BJ (cell line): ENCODE results near the gene COL4A3. TPM values are rescaled to one million over a fixed set of nuclear protein-coding genes. Genes with fewer than 3 reads are reported as not detected.

Source experiments
- CTCF ChIA-PET: fragments of 350-600 bp; formaldehyde crosslinking; extraction: SDS; loops from one replicate; lab custom pipeline; 2021; ENCODE audit warnings: antibody characterized with exemption, inconsistent platforms; lab: Yijun Ruan, JAX
- POLR2A ChIA-PET: fragments of 300-600 bp; sonication (Branson Sonifier 250); formaldehyde crosslinking; extraction: SDS; loops from one replicate; lab custom pipeline; 2021; ENCODE audit warnings: antibody characterized with exemption; lab: Charles Lee
- DNase-seq: peaks from one replicate; pipeline ENCODE4 v3.0.0-alpha.2; 2011; ENCODE audit warnings: low read depth
- H3K27me3 ChIP-seq: 2 replicates; pipeline ENCODE4 v1.6.0; 2011; ENCODE audit warnings: low read length; ENCODE audit not compliant: control insufficient read depth, insufficient read depth
- H3K36me3 ChIP-seq: 2 replicates; pipeline ENCODE4 v1.5.1; 2011; ENCODE audit warnings: low read length; ENCODE audit not compliant: control insufficient read depth, insufficient read depth
- H3K4me3 ChIP-seq: 2 replicates; pipeline ENCODE4 v1.5.1; 2011; ENCODE audit warnings: low read depth, mild to moderate bottlenecking, control low read depth, low read length
- CTCF ChIP-seq: IDR thresholded peaks from 2 replicates; pipeline ENCODE4 v1.5.1; 2011; ENCODE audit warnings: low read depth, mild to moderate bottlenecking, control low read depth, inconsistent platforms, low read length, moderate library complexity; ENCODE audit not compliant: insufficient read depth
- polyA plus RNA-seq: library from polyadenylated mRNA; depleted of rRNA; stranded (reverse); fragments of >200 nt; gene quantifications from 2 replicates; pipeline ENCODE4 v1.2.3, GENCODE V29; 2011

Gene COL4A3
- polyA plus RNA-seq, 1 experiment = 0.29 TPM

DNA sequence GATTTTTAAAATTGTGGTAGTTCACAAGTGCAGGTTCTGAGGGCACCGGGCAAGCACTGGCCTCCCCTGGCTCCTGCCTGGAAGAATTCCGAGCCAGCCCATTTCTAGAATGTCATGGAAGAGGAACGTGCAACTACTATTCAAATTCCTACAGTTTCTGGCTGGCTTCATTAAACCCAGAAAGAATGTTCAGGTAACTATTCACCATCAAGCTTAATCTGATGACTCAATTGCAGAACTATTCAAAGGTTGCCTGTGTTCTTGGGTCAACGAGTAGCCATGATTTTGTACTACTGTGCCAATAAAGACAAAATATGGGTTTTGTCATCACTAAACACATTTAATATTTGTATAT is 146.3 kb downstream of the COL4A3 start:
- H3K4me3 ChIP-seq = no peak overlapping the region
- ChIA-PET POLR2A (no interaction called here), CTCF (no interaction called here)
- H3K36me3 ChIP-seq = no peaks in the 10 kb centered on the region
- H3K27me3 ChIP-seq = no peaks in the 10 kb centered on the region
- no peak for TF ChIP-seq CTCF
- no peak for DNase-seq

DNA sequence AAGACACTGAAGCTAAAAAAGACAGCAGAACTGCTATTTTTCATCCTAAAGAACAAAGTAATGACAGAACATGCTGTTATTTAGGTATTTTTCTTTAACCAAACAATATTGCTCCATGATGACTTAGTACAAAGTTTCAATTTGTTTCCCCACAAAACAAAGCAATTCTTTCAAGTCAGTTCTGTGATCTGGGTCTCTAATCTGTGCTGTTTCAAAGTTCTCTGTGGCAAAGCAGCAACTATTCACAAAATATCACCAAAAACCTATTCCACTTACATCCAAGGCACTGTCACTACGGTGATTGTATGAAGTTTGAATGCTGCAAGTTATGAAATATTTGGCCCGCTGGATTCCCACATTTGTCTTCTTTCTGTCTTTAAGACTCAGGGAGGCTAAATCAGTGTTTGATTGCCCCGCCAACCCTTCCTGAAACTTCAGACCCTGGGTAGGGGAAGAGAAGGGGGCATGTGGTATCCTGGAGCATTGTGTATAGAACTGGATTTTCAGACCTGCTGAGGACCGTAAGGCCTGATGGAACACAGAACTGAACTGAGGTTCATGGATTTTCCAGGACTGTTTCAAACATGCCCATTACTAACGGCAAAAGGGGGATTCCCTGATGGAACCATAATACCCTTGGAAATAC is 147.6 kb downstream of the COL4A3 start:
- Histone ChIP-seq H3K4me3 (no peak overlapping the region), H3K36me3 (no peaks in the 10 kb centered on the region), H3K27me3 (no peaks in the 10 kb centered on the region)
- CTCF ChIA-PET = no interaction called here
- POLR2A ChIA-PET = no interaction called here
- DNase-seq = no peak
- no peak for TF ChIP-seq CTCF

DNA sequence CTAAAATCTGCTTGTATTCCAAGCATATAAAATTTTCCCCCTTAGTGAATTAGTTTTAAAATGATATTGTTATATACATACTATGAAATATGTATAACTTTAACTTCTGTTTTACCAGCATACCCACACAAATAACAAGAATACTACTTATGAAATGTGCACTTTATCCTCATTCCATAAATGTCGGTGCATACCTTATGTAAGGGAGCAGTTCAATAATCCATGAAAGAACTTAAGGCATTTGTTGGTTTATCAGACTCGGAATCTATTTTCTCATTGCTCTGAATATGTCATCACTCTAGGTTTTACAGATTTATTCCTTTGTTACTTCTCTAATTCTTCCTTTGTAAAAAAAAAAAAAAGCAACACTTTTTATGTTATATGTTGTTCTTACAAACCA is 148.2 kb downstream of the COL4A3 start:
- no peaks in the 10 kb centered on the region for H3K27me3 ChIP-seq
- TF ChIP-seq CTCF = no peak
- ChIA-PET POLR2A (no interaction called here), CTCF (no interaction called here)
- H3K36me3 ChIP-seq = no peaks in the 10 kb centered on the region
- H3K4me3 ChIP-seq = no peak overlapping the region
- DNase-seq = no peak

DNA sequence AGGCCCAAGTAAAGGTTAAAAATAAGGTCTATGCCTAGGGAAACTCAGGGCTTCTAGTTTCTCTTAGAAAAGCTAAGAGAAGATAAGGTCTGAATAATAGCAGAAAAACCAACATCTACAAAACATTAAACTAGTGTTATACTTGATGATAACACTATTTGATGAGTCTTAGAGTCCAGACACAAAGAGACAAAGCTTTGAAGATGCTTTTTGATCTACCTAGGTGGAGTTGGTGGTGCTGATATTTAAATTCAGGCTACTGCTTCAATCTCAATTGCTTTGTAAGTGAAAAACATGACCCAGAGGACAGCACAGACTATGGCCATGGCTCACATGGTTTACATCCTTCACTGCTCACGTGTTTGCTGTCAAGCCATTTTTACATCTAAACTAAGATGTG is 148.9 kb downstream of the COL4A3 start:
- Histone ChIP-seq H3K36me3 (no peaks in the 10 kb centered on the region), H3K4me3 (no peak overlapping the region), H3K27me3 (no peaks in the 10 kb centered on the region)
- CTCF ChIA-PET = no interaction called here
- POLR2A ChIA-PET = no interaction called here
- TF ChIP-seq CTCF = no peak
- no peak for DNase-seq

DNA sequence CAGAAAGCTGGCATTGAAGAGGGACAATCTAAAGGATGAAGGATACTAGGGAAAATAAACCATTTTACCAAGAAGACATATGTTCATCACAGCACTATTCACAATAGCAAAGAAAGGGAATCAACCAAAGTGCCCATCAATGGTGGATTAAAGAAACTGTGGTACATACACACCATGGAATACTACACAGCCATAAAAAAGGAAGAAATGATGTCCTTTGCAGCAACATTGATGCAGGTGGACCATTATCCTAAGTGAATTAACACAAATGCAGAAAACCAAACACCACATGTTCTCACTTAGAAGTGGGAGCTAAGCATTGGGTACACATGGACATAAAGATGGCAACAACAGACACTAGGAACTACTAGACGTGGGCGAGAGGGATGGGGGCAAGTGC is 153.4 kb downstream of the COL4A3 start:
- POLR2A ChIA-PET = no interaction called here
- CTCF ChIA-PET = no interaction called here
- Histone ChIP-seq H3K4me3 (no peak overlapping the region), H3K36me3 (no peaks in the 10 kb centered on the region), H3K27me3 (no peaks in the 10 kb centered on the region)
- DNase-seq = no peak
- no peak for TF ChIP-seq CTCF
